SIG-M5 (cell line): Measurements from ENCODE around the gene ALK.

Source experiments
- DNase-seq: peaks from one replicate; lab custom pipeline; 2025; lab: John Stamatoyannopoulos, UW

ALK gene

GRCh38 chr2:29155578-29155977 lies 765.8 kb downstream of the ALK start:
- DNase-seq = no peak

- no peak for DNase-seq
These were observed 766.8 kb downstream of the ALK start for GRCh38 chr2:29154610-29155009.

GRCh38 chr2:29147963-29148362 lies 773.4 kb downstream of the ALK start:
- DNase-seq = no peak

GRCh38 chr2:29146197-29146596 lies 775.2 kb downstream of the ALK start:
- DNase-seq = no peak

GRCh38 chr2:29143657-29144056 lies 777.7 kb downstream of the ALK start:
- DNase-seq = no peak
